ENCODE data around the gene GDI1. TPM values are rescaled to one million over a fixed set of nuclear protein-coding genes. Genes with fewer than 3 reads are reported as not detected.
A peak's percentile ranks its signal among the peaks of the same experiment; 100 is the strongest.

GDI1 gene
- total and polyA plus RNA-seq, 9 of the 15 experiments (the other 6 are each of a cell fraction or from before 2014, with no cell fraction given), result 0.97 to 82.6 (median 37.5) TPM

DNA sequence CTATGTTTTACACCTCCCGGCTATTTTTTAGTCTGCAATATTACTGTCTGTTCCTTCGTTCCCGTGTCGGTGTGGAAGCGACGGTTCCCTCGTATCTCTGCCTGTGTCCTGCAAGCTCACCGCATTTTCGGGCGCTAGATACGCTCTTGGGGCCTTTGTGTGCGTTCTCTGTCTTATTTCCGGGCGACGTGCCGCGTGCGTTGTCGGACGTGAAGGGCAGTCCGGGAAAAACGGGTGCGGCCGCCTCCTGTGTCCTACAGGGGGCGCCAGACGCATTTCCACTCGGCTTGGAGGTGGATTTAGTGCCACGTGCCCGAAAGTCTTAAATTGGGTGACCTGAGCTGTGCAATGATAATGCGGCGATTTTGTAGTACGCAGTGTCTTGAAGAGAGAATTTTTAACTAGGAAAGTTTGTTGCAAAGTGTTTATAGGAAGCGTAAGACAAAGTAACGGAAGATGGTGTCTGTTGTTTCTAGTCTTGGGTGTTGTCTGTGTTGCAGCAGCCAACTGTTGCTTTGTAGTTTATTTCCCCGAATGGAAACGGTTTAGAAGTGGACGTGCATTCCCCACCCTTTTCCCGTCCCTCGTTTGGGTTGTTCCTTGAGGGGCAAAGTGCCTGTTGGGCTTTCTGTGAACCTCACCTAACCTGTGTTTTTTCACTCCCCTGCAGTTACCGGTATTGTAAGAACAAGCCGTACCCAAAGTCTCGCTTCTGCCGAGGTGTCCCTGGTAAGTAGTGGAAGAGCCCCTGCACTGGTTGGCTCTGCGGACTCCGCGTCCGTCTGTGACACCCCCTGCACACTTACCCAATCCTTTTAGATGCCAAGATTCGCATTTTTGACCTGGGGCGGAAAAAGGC, 38.1 kb upstream of the GDI1 start (continued):
- no peak for TF ChIP-seq FOXA3 (CRISPR knock-in tag; conservative IDR thresholded peaks at IDR 0.05 in 1 of 2, IDR thresholded peaks at IDR 0.05 in 1 of 2)
- TF ChIP-seq ATF1 (CRISPR knock-in tag; IDR thresholded peaks at IDR 0.05), result no peak
- no peak for TF ChIP-seq ATF1 (tag; IDR thresholded peaks at IDR 0.05)
- no peak for TF ChIP-seq ZNF785 (CRISPR knock-in tag; IDR thresholded peaks at IDR 0.05)
- TF ChIP-seq SRSF1 (IDR thresholded peaks at IDR 0.05; ENCODE audit: low read depth, low read length), result no peak
- TF ChIP-seq HMG20A (CRISPR knock-in tag; conservative IDR thresholded peaks at IDR 0.05), result no peak
- no peak for TF ChIP-seq SLC30A9 (CRISPR knock-in tag; IDR thresholded peaks at IDR 0.05)
- TF ChIP-seq, protein P1, sequence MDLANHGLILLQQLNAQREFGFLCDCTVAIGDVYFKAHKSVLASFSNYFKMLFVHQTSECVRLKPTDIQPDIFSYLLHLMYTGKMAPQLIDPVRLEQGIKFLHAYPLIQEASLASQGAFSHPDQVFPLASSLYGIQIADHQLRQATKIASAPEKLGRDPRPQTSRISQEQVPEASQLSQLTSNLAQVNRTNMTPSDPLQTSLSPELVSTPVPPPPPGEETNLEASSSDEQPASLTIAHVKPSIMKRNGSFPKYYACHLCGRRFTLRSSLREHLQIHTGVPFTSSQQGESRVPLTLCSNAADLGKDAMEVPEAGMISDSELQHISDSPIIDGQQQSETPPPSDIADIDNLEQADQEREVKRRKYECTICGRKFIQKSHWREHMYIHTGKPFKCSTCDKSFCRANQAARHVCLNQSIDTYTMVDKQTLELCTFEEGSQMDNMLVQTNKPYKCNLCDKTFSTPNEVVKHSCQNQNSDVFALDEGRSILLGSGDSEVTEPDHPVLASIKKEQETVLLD (IDR thresholded peaks at IDR 0.05), result no peak
- no peak for TF ChIP-seq EZH2 (IDR thresholded peaks at IDR 0.05; ENCODE audit: borderline replicate concordance, low read depth, low read length)
- TF ChIP-seq, protein P2, sequence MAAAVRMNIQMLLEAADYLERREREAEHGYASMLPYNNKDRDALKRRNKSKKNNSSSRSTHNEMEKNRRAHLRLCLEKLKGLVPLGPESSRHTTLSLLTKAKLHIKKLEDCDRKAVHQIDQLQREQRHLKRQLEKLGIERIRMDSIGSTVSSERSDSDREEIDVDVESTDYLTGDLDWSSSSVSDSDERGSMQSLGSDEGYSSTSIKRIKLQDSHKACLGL (CRISPR knock-in tag; IDR thresholded peaks at IDR 0.05; ENCODE audit: borderline replicate concordance, poor library complexity, severe bottlenecking), result peak; percentile 34
- no peak for TF ChIP-seq ZKSCAN1 (IDR thresholded peaks at IDR 0.05; ENCODE audit: low read depth, low read length)
- TF ChIP-seq SNIP1 (IDR thresholded peaks at IDR 0.05; ENCODE audit: low read depth), result no peak
- no peak for TF ChIP-seq JUNB (CRISPR knock-in tag; conservative IDR thresholded peaks at IDR 0.05)
- 0 out of 2 replicates have a peak, but pooled peaks have one; percentile 11 for TF ChIP-seq BACH1 (tag; IDR thresholded peaks at IDR 0.05)
- 0 out of 2 replicates have a peak, but pooled peaks have one; percentile 9 for TF ChIP-seq NFRKB (IDR thresholded peaks at IDR 0.05; ENCODE audit: low read depth)
- no peak for TF ChIP-seq C11orf30 (IDR thresholded peaks at IDR 0.05; ENCODE audit: low read depth)
- TF ChIP-seq NR2F6 (CRISPR knock-in tag; IDR thresholded peaks at IDR 0.05), result no peak
- TF ChIP-seq, protein P3, sequence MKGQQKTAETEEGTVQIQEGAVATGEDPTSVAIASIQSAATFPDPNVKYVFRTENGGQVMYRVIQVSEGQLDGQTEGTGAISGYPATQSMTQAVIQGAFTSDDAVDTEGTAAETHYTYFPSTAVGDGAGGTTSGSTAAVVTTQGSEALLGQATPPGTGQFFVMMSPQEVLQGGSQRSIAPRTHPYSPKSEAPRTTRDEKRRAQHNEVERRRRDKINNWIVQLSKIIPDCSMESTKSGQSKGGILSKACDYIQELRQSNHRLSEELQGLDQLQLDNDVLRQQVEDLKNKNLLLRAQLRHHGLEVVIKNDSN (CRISPR knock-in tag; IDR thresholded peaks at IDR 0.05), result peak; percentile 73
- no peak for TF ChIP-seq ZFX (CRISPR knock-in tag; IDR thresholded peaks at IDR 0.05)
- TF ChIP-seq ELF4 (CRISPR knock-in tag; IDR thresholded peaks at IDR 0.05), result no peak
- TF ChIP-seq HDAC2 (IDR thresholded peaks at IDR 0.05), result peak; percentile 30
- no peak for TF ChIP-seq MTA1 (IDR thresholded peaks at IDR 0.05; ENCODE audit: borderline replicate concordance)
- no peak for TF ChIP-seq RBM25 (IDR thresholded peaks at IDR 0.05; ENCODE audit: low read depth, low read length, severe bottlenecking)
- TF ChIP-seq ZBTB7A (IDR thresholded peaks at IDR 0.05; ENCODE audit: borderline replicate concordance, control insufficient read depth, low read depth, low read length), result no peak
- TF ChIP-seq, protein P4, sequence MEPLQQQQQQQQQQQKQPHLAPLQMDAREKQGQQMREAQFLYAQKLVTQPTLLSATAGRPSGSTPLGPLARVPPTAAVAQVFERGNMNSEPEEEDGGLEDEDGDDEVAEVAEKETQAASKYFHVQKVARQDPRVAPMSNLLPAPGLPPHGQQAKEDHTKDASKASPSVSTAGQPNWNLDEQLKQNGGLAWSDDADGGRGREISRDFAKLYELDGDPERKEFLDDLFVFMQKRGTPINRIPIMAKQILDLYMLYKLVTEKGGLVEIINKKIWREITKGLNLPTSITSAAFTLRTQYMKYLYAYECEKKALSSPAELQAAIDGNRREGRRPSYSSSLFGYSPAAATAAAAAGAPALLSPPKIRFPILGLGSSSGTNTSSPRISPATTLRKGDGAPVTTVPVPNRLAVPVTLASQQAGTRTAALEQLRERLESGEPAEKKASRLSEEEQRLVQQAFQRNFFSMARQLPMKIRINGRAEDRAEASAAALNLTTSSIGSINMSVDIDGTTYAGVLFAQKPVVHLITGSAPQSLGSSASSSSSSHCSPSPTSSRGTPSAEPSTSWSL (CRISPR knock-in tag; IDR thresholded peaks at IDR 0.05; ENCODE audit: borderline replicate concordance), result no peak
- TF ChIP-seq PHTF2 (CRISPR knock-in tag; IDR thresholded peaks at IDR 0.05), result no peak
